Activated CD4-positive, CD25-positive, alpha-beta regulatory T cell treated with anti-CD3 and anti-CD28 coated beads, Interleukin-2, amount 50 U/mL, for 24 hours (primary cell): ENCODE measurements around the gene ABCA6.

ENCODE experiments used
- ATAC-seq, 2 donors: fragments of 150-1000 bp; cut with Tn5 transposase; one replicate each; pipeline ENCODE4 v1.10.0; 2021; ENCODE audit warnings: mild to moderate bottlenecking in 1 of 2, moderate library complexity in 1 of 2

Gene ABCA6

GRCh38 chr17:69046121-69046807, 95.4 kb downstream of the ABCA6 start:
- no peak for ATAC-seq

- ATAC-seq: no peak
Measured at GRCh38 chr17:69045646-69046045, 96.0 kb downstream of the ABCA6 start.

GRCh38 chr17:69044371-69044770, 97.3 kb downstream of the ABCA6 start:
- ATAC-seq: no peak

GRCh38 chr17:69043098-69043734, 98.5 kb downstream of the ABCA6 start:
- ATAC-seq: no peak

- no peak for ATAC-seq
Measured at GRCh38 chr17:69042308-69042707, 99.4 kb downstream of the ABCA6 start.

GRCh38 chr17:69031839-69032238, 109.9 kb downstream of the ABCA6 start:
- ATAC-seq: no peak

GRCh38 chr17:69030169-69030568, 111.5 kb downstream of the ABCA6 start:
- ATAC-seq: no peak
